WI38 (cell line): ENCODE data around the gene MAVS.
"Not testable (repeated sequence)": the region's sequence is repeated elsewhere in the genome, so short reads cannot be mapped to it uniquely, and the experiment has no call there.

Source experiments
- H3K4me3 ChIP-seq: 2 replicates; pipeline ENCODE4 v1.5.1; 2011; ENCODE audit warnings: low read depth, mild to moderate bottlenecking, control low read depth, low read length
- CTCF ChIP-seq: IDR thresholded peaks from 2 replicates; pipeline ENCODE4 v1.5.1; 2012; ENCODE audit warnings: low read depth, mild to moderate bottlenecking, control low read depth, low read length

Gene MAVS

GRCh38 chr20:3842348-3842930 lies 4.2 kb upstream of the MAVS start:
- TF ChIP-seq CTCF = no peak
- no peak overlapping the region for H3K4me3 ChIP-seq

GRCh38 chr20:3843490-3843889 lies 3.1 kb upstream of the MAVS start:
- TF ChIP-seq CTCF = no peak
- no peak overlapping the region for H3K4me3 ChIP-seq

GRCh38 chr20:3843990-3844619 lies 2.5 kb upstream of the MAVS start:
- not testable (repeated sequence) for H3K4me3 ChIP-seq

- peak overlapping the region; percentile 89 for H3K4me3 ChIP-seq
- TF ChIP-seq CTCF = no peak
Observed at GRCh38 chr20:3846378-3846739, 275 bp upstream of the MAVS start.

GRCh38 chr20:3847429-3847940 lies 851 bp downstream of the MAVS start:
- H3K4me3 ChIP-seq = peak overlapping the region; percentile 89
- TF ChIP-seq CTCF = no peak

GRCh38 chr20:3848565-3848964 lies 1.9 kb downstream of the MAVS start:
- TF ChIP-seq CTCF = no peak
- H3K4me3 ChIP-seq = no peak overlapping the region

GRCh38 chr20:3854462-3854871 lies 7.8 kb downstream of the MAVS start:
- no peak overlapping the region for H3K4me3 ChIP-seq
- no peak for TF ChIP-seq CTCF

GRCh38 chr20:3857405-3857804 lies 10.8 kb downstream of the MAVS start:
- no peak overlapping the region for H3K4me3 ChIP-seq
- TF ChIP-seq CTCF = no peak
